GM21528 (cell line): ENCODE measurements around the gene MTAP.

ENCODE experiments used
- ATAC-seq: cut with Tn5 transposase; IDR thresholded peaks from one replicate; pipeline ENCODE4 v1.9.1; 2021; ENCODE audit warnings: mild to moderate bottlenecking, moderate library complexity; ENCODE audit not compliant: unreplicated experiment, low FRiP score

Gene MTAP

DNA sequence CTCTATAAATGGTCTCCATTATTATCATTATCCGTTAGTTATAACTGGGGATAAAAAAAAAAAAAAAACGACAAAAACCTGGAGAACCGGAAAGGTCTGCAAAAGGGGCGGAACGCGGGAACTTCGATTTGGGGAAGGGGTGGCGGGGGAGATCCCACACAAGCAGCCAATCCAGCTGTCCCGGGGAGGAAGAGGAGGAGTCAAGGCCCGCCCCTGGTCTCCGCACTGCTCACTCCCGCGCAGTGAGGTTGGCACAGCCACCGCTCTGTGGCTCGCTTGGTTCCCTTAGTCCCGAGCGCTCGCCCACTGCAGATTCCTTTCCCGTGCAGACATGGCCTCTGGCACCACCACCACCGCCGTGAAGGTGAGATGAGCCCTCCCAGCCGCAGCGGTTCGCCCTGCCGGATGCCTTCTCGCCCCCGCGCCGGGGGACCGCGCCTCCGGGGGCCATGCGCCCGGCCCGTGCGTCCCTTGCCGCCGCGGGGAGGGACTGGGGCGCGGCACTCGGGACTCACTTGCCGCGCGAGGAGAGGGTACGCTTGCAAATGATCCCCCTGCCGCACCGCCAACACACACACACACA, at the start of gene MTAP:
Gene MTAP (plus strand): TSS at position 219 of the 583 bp plus-strand sequence. CDS start 113 bp downstream, at position 332.
- ATAC-seq = peak; percentile 92

DNA sequence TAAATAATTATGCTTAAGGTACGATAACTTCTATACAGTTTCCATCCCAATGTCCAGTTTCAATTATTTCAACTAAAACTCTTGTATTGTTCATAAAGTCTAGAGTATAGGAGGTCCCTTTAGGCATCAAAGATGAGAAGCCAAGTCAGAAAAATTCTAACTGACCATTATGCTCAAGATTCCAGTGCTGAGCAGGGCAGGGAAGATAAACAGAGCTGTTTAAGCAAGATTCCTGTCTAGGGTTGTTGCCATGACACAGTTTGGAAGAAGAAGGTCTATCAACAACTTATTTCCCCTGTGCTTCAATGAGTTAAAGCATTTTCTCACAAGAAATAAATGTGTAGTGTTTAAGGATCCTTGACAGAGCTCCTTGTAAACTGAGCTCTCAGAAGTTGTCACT, 48.9 kb upstream of the MTAP start:
- no peak for ATAC-seq

DNA sequence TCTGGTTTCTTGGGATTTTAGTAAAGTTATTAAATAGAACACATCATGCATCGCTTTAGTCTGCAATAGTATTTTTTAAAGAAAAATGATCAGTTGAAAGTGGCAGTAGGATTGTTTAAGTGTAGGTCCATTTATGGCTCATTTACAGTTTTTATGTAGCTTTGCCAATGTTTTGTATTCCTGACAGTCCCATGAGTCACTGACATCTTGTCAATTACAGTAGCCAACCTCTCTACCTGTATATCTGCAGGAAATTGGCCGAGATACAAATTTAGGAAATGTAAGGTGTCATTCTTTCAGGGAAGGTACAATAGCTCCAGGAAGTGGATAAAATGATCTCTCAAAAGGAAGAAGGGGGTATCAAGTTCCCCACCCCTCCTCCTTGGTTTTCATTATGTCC, 47.7 kb upstream of the MTAP start:
- ATAC-seq = no peak

DNA sequence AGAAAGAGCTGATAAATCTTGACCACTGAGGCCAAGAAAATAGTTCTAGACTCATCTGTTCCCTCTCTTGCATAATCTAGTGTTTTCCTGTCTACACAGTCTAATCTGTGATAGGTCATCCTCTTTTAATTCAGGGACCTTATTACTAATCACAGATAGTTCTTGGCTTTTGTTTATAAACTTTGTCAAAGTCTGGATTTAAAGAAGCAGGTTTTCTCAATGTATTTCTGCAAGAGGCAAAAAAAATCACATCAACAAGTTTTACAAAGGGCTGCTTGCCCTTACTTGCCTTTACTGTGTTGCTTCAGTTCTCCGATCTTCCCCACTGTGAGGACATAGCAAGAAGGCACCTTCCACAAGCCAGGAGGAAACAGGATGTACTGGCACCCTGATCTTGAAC, 43.9 kb upstream of the MTAP start:
- ATAC-seq = no peak

DNA sequence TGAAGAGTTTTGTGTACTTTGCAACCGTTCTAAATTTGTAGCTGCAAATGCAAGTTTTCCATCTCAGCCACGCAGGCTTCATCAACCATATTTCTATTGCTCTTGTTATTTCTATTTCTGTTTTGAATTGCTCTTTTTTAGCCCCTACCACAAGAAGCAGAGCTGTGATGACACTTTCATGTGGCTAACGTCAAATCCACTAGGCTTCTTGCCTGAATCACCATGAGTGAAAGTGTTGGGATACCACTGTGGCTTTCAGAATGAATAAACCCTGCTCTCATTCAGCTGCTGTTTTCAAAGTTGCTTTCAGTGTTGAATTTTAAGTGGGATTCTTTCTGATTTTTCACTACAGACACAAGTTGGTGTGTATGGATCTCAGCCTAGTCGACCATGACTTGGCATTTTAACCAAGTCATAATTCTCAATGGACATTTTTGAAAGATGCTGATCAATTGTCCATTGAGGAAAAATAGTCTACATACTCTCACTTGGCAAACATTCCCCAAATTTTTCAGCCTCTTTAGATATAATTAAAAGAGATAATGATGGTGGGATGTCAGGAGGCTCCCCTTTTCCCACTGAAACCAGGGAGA, 41.0 kb upstream of the MTAP start:
- ATAC-seq = peak; percentile 86

DNA sequence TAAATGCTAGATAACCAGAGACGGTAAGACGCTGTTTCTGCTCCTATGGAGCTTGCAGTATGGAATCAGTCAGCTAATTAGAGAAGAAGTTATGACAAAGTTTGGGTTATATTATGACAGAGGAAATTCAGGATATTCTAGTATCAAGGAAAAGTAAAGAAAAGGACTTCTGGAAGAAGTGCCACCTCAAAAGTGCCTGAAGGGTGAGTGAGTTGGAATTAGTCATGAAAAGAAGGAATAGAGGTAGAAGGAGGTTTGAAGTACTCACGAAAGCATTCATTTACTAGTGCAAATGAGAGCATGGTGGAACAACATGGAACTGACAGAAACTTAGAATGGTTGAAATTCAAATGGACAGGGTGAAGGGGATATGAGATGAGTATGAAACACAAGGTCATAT, 40.4 kb upstream of the MTAP start:
- no peak for ATAC-seq

DNA sequence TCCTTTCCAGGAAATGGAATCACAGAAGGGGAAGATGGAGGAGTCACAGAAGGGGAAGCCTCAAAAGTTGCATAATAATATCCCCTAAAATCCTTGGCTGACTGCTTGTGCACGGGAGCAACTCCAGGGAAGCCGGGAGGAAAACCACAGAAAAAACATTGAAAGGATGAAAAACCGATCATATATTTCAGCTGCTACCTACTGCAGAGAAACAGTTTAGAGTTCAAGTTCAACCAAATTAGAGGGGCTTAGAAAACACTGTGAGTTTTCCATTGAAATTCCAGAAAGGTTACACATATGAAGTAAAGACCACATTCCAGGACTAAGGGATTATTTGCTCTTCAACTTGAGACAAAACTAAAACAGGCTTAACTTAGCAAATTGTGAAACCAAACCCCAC, 37.6 kb upstream of the MTAP start:
- no peak for ATAC-seq

DNA sequence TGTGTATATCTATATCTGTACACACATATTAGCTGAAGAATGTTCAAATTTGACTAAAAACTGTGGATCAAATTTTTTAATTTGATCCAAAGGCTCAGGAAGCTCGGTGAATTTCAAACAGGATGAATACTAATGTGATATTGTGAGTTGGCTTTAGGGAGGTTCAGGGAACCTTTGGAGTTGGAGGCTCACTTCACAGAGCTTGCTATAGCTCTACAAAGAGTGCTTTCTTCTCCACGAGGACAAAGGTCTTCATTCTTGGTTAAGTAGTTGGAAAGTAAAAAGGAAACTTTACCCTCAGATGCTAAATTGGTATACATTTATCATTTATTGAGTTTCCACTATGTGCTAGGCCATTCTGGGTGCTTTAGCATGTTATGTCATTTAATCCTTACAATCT, 36.3 kb upstream of the MTAP start:
- ATAC-seq = no peak

DNA sequence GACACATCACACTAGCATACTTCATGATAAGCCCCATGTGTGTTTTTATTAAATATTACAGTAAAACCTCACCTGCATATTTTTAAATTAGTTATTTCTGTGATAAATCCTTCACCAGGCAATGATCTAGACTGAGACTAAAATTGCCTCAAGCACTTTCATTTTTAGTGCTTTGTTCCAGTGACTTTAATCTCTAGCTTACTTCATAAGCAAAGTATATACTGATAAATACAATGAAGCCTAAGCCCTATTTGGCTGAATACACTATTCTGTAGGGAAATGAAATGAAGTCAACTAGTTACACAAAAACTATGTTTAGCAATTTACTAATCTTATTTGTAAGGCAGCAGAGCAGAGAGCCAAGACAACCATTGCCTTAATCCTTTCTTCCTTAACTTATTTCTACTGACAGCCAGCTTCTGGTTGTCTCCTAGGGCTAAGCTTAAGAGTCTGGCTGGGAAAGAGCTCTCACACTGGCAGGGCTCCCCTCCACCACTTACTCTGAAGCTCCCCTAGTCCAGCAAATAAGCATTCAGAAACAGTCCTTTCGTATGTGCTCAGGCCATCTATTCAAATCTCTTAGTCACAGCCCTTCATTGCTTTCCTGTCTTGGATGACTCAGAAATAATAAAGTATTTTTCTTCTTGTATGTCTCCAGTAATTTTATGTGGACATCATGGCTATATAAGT, 31.4 kb upstream of the MTAP start:
- ATAC-seq = no peak

DNA sequence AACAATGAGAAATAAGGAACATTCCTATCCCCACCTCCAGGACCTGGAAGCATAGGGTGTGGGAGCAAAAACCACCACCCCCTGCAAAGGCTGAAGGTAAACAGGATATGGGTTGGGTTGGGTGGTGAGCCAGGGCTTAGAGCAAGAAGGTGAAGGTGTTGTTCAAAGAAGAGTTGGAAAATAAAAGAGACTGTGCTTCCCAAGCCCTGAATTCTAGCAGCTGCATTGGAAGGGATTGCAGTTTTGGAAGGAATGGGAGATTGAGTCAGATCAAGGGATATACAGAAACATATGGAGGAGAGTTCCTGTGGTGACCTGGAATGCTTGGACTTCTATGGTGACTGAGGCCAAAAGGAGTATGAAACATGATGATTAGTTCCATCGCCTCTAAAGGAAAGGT, 24.7 kb upstream of the MTAP start:
- ATAC-seq = no peak

DNA sequence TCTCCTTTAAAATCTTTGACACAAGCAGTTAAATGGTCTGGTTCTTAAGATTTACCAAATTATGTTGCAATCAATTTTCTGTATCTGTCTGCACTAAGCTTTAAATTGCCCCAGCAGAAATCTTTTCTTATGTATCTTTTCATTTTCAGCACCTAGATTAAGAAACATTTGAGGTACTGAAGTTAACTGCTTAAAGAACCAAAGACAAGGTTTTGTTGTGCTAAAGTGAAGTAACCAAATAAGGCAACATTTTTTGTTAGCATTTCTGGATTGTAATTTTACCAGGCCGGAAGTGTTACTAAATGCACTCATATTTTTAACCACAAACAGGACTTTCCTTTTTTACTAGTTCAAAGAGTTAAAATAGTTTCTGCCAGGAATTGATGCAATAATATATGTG, 24.1 kb upstream of the MTAP start:
- no peak for ATAC-seq

DNA sequence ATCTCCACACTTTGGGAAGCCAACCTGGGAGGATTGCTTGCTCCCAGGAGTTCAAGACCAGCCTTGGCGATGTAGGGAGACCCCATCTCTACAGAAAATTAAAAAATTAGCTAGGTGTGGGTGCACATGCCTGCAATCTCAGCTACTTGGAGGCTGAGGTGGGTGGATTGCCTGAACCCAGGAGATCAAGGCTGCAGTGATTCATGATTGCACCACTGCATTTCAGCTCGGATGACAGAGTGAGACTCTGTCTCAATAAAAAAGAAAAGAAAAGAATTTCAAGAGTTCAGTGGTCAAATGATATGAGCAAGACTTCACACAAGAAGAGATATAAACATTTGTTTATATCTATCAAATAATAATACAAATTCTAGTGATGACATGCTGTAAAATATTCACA, 23.0 kb upstream of the MTAP start:
- no peak for ATAC-seq

DNA sequence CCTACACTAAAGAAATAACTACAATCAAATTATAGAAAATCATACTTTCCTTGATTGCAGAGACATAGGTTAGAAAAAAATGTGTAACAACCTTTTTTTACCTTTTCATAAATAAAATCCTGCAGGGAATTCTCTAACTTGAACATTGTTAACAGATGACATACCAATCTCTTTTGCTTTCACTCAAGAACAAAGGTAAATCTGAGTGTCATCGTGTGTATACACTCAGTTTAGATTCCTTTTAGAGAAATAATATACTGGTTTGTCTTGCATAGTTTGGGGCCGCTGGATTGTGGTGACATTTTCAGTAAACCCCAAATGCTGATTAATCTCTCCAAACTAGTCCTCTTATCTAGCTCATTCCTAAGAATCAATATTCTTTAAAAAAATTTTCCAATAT, 20.8 kb upstream of the MTAP start:
- ATAC-seq = no peak

DNA sequence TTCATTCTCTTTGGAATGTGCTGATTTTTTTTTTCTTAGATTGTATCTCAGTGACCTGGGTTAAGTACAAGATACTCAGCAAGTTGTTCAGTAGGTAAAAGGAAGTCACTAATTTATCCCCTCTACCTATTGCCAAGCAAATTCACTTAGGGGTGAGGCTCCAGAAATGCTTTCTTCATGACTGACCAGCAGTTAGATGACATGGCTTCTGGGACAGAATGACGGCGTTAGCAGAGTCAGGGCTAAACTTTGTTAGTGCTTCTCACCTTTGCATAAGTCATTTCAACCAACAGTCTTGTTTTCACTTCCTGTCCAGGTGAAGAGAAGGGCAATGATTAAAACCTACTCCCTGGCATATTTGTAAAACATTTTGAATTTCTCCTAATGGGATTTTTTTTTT, 20.2 kb upstream of the MTAP start:
- ATAC-seq = no peak

DNA sequence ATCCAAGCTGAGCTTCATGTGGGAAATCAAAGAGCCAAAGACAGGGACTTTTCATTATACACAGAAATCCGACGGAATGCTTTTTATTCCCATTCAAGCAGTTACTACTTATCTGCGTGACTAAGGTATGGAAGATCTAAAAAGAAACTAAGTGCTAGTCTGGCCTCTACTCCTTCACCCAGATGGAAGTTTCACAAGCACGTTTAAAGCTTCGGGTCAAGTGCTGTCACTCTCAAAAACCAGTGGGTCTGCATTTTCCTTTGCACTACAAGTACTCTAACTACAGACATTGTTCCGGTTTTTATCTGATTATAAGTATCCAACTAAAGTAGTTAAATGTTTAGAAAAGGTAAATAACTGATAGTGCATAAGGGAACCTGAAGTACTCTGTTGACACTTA, 13.7 kb upstream of the MTAP start:
- ATAC-seq = no peak

DNA sequence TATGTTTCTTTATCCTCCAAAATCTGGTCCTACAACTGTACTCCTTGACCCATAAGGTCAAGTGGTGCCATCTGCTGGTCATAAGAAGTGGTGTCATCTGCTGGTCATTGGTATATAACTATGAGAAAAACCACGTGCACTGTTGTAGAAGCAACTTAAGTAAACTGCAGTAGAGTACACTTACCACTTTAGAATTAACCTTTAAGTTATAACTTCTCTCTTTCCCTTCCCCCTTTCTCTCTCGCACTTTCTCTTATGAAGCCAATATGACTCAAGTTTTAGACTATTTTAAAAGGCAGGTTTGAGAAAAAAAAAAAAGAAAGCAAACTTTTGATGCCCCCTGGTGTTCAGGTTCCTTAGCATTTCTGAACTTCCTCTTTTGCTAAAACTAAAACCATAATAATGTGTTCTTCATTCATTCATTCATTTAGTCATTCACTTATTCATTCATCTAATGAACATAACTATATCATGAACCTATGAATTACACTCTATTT, 12.8 kb upstream of the MTAP start:
- peak; percentile 99 for ATAC-seq

DNA sequence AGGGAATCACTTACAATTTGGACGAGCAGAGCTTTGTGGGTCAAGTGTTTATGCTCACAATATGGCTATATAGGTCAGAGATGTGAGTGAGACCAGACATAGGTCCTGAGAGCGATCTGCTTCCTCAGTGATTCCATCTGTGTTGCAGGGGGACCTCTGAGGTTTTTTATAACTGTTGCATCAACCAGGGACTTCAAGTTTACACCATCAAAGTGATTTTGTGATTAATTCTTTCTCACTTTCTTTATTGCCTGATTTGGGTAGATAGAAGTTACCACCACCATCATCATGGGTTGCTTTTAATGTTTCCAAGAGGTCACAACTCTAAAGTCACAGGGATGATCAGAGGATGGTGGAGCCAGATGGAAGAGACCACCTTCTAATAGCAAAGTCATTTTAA, 7.0 kb upstream of the MTAP start:
- no peak for ATAC-seq

DNA sequence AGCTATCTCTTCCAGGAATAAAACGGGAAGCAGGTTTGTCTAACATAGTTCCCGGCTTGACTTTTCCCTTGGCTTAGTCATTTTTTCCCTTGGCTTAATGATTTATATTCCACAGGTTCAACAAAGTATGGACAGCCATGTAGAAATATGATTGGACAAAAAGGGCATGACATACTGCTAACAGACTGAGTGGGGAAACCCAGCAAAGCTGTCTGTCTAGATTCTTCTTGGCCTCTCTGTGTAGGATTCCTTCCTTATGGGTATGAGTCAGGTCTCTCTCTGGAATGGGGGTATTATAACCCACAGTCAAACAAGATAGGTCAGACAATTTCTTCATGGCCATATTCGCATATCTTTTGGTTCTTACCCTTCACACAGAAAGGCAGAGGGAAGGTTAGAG, 5.7 kb upstream of the MTAP start:
- no peak for ATAC-seq

DNA sequence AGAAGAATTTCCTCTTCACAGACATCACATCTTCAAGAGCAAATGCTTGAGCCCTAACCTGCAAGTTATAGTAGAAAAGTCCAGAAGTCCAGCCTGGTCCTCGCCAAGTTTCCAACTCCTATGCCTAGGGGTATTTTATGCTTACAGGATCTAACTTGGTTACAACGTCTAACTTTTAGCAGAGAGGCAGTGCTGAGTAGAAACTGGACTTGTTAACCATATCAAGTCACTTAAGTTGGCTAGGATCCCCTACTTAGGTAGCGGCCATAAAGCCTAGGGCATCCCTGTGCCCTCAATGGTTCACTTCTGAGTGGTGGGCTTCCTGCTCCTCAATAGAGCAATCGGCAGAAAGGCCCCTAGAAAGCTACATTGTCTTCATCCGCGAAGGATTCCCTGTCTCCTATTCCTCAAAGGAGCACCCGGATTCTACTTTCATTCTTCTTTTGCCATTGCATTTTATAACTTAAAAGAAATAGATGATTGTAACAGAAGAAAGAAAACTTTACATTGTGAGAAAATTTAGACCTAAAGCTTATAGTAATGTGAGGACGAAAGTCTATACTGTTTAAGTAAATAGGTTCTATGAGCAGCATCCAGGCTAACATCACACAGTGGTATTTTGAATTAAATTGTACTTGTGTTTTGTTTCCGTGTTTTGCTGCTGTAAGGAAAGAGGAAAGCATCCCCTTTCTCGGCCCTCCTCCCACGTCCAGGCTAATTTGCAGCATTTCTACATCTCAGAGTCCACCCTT, 1.3 kb upstream of the MTAP start:
- no peak for ATAC-seq

DNA sequence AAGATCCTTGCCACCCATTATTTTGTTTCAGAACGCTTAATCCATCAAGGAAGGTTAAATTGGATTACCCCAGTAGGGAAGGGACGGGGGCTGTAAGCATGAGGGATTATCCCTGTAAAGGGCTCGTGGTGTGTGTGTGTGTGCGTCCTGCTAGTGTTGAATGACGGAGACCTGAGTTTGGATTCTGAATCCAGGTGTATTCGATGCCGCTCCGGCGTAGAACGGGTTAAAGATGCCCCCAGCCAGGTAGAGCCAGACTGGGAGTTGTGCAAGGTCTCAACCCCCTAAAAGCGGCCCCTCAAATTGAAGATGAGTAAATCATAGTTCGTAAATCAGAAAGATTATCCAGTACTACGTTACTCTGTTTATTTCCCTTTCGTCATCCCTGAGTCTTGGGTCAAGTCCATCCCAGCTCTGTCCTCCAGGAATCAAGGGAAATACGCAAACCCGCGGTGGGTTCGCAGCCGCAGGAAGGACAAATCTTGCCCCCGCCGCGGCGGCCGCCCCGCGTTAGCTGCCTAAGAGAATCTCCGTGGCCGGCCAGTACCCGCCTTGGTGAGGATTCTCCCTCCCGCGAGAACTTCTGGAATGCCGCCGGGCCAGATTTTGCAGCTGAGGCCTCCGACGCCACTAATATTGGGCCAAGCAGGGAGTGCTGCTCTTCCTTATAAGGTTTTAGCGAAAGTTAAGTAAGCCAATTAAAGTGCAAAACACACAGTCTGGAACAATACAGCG, 586 bp upstream of the MTAP start:
- ATAC-seq = peak; percentile 28

DNA sequence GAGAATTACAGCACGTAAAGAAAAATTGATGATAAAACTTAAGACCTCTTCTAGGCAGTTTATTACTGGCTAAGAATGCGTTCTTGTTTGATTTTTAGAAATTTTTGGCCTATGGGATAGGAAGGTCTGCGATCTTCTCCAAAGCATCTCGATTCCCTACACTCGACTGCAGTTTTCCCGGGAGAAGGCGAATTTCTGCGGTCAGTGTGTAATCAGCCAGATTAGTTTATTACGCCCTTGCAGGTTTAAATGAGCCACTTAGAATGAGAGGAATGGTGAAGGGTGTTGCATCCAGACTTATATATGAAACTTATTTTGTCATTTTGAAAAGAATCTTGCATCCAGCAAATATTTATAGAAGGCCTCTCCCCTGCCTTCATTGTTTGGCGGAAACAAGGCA, 1.2 kb downstream of the MTAP start:
- ATAC-seq = no peak
